CD1c-positive myeloid dendritic cell (primary cell): Measurements from ENCODE around the gene CDC123.
"Not testable (repeated sequence)": the region's sequence is repeated elsewhere in the genome, so short reads cannot be mapped to it uniquely, and the experiment has no call there.

Experiments used
- DNase-seq: peaks from one replicate; pipeline ENCODE4 v3.0.0-alpha.2; 2016; ENCODE audit errors: extremely low spot score

The CDC123 gene

GRCh38 chr10:12189426-12189825 is 6.6 kb upstream of the CDC123 start:
- no peak for DNase-seq

GRCh38 chr10:12191715-12192114 is 4.3 kb upstream of the CDC123 start:
- DNase-seq, result peak; percentile 61

- DNase-seq, result peak; percentile 54
Measured at GRCh38 chr10:12193193-12193592, 2.8 kb upstream of the CDC123 start.

GRCh38 chr10:12194752-12195271 is 1.2 kb upstream of the CDC123 start:
- DNase-seq, result peak; percentile 27

GRCh38 chr10:12195281-12195602 is 746 bp upstream of the CDC123 start:
- no peak for DNase-seq

- no peak for DNase-seq
Measured at GRCh38 chr10:12196531-12197211, 683 bp downstream of the CDC123 start.

- DNase-seq, result no peak
Measured at GRCh38 chr10:12198156-12198555, 2.2 kb downstream of the CDC123 start.

GRCh38 chr10:12200850-12201249 is 4.9 kb downstream of the CDC123 start:
- DNase-seq, result no peak

- DNase-seq, result no peak
Measured at GRCh38 chr10:12201543-12201942, 5.6 kb downstream of the CDC123 start.

GRCh38 chr10:12202226-12202625 is 6.2 kb downstream of the CDC123 start:
- no peak for DNase-seq

- no peak for DNase-seq
Measured at GRCh38 chr10:12205082-12205481, 9.1 kb downstream of the CDC123 start.

- no peak for DNase-seq
Measured at GRCh38 chr10:12207114-12207513, 11.1 kb downstream of the CDC123 start.

GRCh38 chr10:12208460-12208859 is 12.5 kb downstream of the CDC123 start:
- DNase-seq, result no peak

- no peak for DNase-seq
Measured at GRCh38 chr10:12212454-12212853, 16.5 kb downstream of the CDC123 start.

GRCh38 chr10:12213621-12214020 is 17.6 kb downstream of the CDC123 start:
- no peak for DNase-seq

GRCh38 chr10:12214093-12214492 is 18.1 kb downstream of the CDC123 start:
- DNase-seq, result no peak

GRCh38 chr10:12214763-12215218 is 18.8 kb downstream of the CDC123 start:
- DNase-seq, result peak; percentile 65

- peak; percentile 49 for DNase-seq
Measured at GRCh38 chr10:12218991-12219390, 23.0 kb downstream of the CDC123 start.

- DNase-seq, result no peak
Measured at GRCh38 chr10:12221323-12222298, 25.6 kb downstream of the CDC123 start.

- DNase-seq, result no peak
Measured at GRCh38 chr10:12225444-12225843, 29.5 kb downstream of the CDC123 start.

- not testable (repeated sequence) for DNase-seq
Measured at GRCh38 chr10:12226438-12226837, 30.4 kb downstream of the CDC123 start.

- DNase-seq, result peak; percentile 24
Measured at GRCh38 chr10:12228851-12229250, 32.9 kb downstream of the CDC123 start.

GRCh38 chr10:12234687-12235086 is 38.7 kb downstream of the CDC123 start:
- not testable (repeated sequence) for DNase-seq
